Upper lobe of right lung (tissue), 1 donor: Measurements from ENCODE around the gene IKZF4. TPM values are rescaled to one million over a fixed set of nuclear protein-coding genes. Genes with fewer than 3 reads are reported as not detected.

Experiments
- ATAC-seq: fragments of 200-7000 bp; cut with Tn5 transposase; one replicate; pipeline ENCODE4 v1.9.1; 2020; ENCODE audit warnings: mild to moderate bottlenecking, moderate library complexity
- DNase-seq: peaks from one replicate; pipeline ENCODE4 v3.0.0-alpha.2; 2020
- H3K27ac ChIP-seq: fragments of 200-600 bp; one replicate; pipeline ENCODE4 v1.8.0; 2022
- H3K27me3 ChIP-seq: fragments of 200-600 bp; one replicate; pipeline ENCODE4 v1.8.0; 2022; ENCODE audit warnings: mild to moderate bottlenecking
- H3K36me3 ChIP-seq: fragments of 200-600 bp; one replicate; pipeline ENCODE4 v1.8.0; 2022
- H3K4me1 ChIP-seq: fragments of 200-600 bp; one replicate; pipeline ENCODE4 v1.8.0; 2022
- H3K4me3 ChIP-seq: fragments of 200-600 bp; one replicate; pipeline ENCODE4 v1.8.0; 2022; ENCODE audit warnings: mild to moderate bottlenecking
- H3K9me3 ChIP-seq: fragments of 200-600 bp; one replicate; pipeline ENCODE4 v1.8.0; 2022
- CTCF ChIP-seq: fragments of 200-600 bp; IDR thresholded peaks from one replicate; pipeline ENCODE4 v1.8.0; 2022; ENCODE audit warnings: antibody characterized with exemption
- intact Hi-C: fragments of 100-400 bp; cut with DNase I; formaldehyde crosslinking; loops from one replicate; pipeline ENCODE4 v1.11.0; 2022
- total RNA-seq: library from RNA; stranded (reverse); fragmentation: NEBNext Ultra II Directional; extraction: Animal tissue kit (Norgen Biotek cat#: 25700); gene quantifications from one replicate; pipeline ENCODE4 v1.2.1, GENCODE V29; 2021
- donor health status: DM: no; HTN: yes; CAD: no; lungs with severe emphysema.

Gene IKZF4
- total RNA-seq, 1 donor from 2014 or later = 10.5 TPM

- DNase-seq (no peak), ATAC-seq (peak; percentile 77)
- no peak overlapping the region for H3K4me3 ChIP-seq
- no peaks in the 10 kb centered on the region for H3K4me1 ChIP-seq
- peak overlapping the region; percentile 30 for H3K27ac ChIP-seq
- intact Hi-C loops = no loop called here
- no peaks in the 10 kb centered on the region for H3K9me3 ChIP-seq
- H3K27me3 ChIP-seq = no peaks in the 10 kb centered on the region
- H3K36me3 ChIP-seq = peaks cover 11% of the 10 kb centered on the region
- TF ChIP-seq CTCF = no peak
Measured at GRCh38 chr12:56014205-56014604, 6.6 kb upstream of the IKZF4 start.

DNA sequence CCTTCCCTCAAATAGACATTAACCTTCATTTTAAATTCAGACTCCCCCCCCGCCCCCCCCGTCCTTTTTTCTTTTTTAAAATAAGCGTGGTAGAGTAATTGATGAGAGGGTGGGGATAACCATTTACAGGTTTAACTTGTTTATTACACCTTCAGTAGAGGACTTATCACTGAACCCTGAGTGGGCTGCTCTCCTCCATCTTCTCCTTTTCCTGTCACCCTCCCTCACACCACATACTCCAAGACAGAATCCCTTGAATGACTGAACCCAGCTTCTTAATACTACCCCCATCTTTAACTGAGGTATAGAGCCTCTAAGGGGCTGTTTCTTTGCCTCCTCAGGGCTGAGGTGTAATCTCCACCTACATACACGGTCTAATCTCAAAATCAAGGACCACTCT is 3.7 kb upstream of the IKZF4 start:
- ATAC-seq (no peak), DNase-seq (no peak)
- Histone ChIP-seq H3K27ac (no peak overlapping the region), H3K27me3 (no peaks in the 10 kb centered on the region), H3K9me3 (no peaks in the 10 kb centered on the region), H3K4me1 (peaks cover 17% of the 10 kb centered on the region), H3K4me3 (no peak overlapping the region), H3K36me3 (peaks cover 14% of the 10 kb centered on the region)
- intact Hi-C loops = no loop called here
- no peak for TF ChIP-seq CTCF

DNA sequence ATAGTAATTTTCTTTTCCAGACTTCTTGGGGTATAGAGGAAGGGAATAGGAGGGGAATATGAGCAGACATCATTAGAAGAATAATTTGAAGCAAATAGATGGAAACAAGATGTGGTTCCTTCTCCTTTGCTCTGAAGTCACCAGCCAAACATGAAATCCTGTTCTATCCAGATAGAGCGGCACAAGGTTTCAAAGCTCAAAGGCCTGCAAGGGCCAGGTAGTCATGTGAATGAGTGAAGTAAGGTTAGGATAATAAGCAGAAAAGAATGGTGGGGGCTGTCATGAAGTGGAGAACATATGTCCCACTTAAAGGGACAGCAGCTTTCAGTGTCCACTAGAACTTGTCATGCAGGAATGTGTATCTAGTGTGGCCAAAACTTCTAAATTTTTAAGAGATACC is 2.5 kb upstream of the IKZF4 start:
- intact Hi-C loops = no loop called here
- TF ChIP-seq CTCF = no peak
- H3K9me3 ChIP-seq = no peaks in the 10 kb centered on the region
- H3K27me3 ChIP-seq = no peaks in the 10 kb centered on the region
- no peak for DNase-seq
- H3K4me3 ChIP-seq = no peak overlapping the region
- ATAC-seq = no peak
- H3K4me1 ChIP-seq = peaks cover 21% of the 10 kb centered on the region
- H3K27ac ChIP-seq = no peak overlapping the region
- H3K36me3 ChIP-seq = peaks cover 14% of the 10 kb centered on the region

- ATAC-seq = no peak
- intact Hi-C loops = no loop called here
- Histone ChIP-seq H3K9me3 (no peaks in the 10 kb centered on the region), H3K4me1 (peaks cover 21% of the 10 kb centered on the region), H3K4me3 (no peak overlapping the region), H3K27ac (peak overlapping the region; percentile 51), H3K36me3 (peaks cover 14% of the 10 kb centered on the region), H3K27me3 (no peaks in the 10 kb centered on the region)
- no peak for DNase-seq
- no peak for TF ChIP-seq CTCF
Measured at GRCh38 chr12:56021889-56022497, 1.1 kb downstream of the IKZF4 start.

- H3K27ac ChIP-seq = peak overlapping the region; percentile 36
- no peak overlapping the region for H3K4me3 ChIP-seq
- DNase-seq (no peak), ATAC-seq (peak; percentile 25)
- no peaks in the 10 kb centered on the region for H3K27me3 ChIP-seq
- no peak for TF ChIP-seq CTCF
- intact Hi-C loops = no loop called here
- H3K4me1 ChIP-seq = peaks cover 9% of the 10 kb centered on the region
- no peaks in the 10 kb centered on the region for H3K9me3 ChIP-seq
- H3K36me3 ChIP-seq = peaks cover 17% of the 10 kb centered on the region
Measured at GRCh38 chr12:56028511-56029165, 7.8 kb downstream of the IKZF4 start.
